ENCODE results near the gene SPON1.

DNA sequence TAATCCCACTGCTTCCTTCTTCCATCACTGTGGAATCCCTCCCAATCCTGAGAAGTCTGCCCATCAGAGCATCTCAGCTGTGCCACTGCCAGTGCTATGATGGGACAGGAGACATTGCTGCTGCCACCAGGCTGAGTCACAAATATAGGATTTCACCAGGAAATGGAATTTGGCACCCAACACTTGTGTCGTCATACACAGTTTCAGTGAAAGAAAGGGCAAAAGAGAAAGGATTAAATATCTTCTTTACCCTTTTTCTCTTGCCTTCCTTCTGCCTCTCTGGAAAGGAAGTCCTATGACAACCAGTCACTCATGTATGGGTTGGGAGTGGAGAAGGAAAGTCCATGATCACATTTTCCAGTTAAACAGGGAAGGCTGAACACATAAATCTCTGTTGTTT is 133.4 kb downstream of the SPON1 start:
- TF ChIP-seq POLR2AphosphoS5 (IDR thresholded peaks at IDR 0.05) = no peak
- no peak for TF ChIP-seq CTCF (IDR thresholded peaks at IDR 0.05)
- TF ChIP-seq POLR2A (IDR thresholded peaks at IDR 0.05) = no peak
- no peak for TF ChIP-seq EP300 (IDR thresholded peaks at IDR 0.05)
